ENCODE data around the gene POGK. TPM values are rescaled to one million over a fixed set of nuclear protein-coding genes. Genes with fewer than 3 reads are reported as not detected.

Gene POGK
- total RNA-seq, 1 donor from 2014 or later = 39.9 TPM

- intact Hi-C loops (cut with micrococcal nuclease) = no loop called here
Measured at GRCh38 chr1:166855558-166855957, 16.3 kb downstream of the POGK start.

DNA sequence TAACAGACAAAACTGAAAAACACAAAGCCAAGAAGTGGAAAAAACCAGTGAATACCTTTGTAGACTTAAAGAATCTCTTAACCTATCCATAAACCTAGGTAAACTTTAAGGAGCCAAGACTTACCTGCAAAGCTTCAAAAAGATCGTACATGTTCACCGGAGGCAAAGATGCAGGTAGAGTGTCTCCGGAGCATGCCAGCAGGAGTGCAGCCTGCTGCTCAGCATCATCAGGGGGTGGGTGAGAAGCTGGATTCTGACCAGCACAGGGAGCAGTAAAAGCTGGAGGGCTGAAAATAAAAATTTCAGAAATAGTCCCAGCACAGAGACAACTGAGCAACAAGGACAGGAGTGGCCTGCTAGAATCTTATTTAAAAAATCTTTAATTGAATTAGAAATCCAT lies 18.7 kb downstream of the POGK start:
- intact Hi-C loops (cut with micrococcal nuclease) = no loop called here

DNA sequence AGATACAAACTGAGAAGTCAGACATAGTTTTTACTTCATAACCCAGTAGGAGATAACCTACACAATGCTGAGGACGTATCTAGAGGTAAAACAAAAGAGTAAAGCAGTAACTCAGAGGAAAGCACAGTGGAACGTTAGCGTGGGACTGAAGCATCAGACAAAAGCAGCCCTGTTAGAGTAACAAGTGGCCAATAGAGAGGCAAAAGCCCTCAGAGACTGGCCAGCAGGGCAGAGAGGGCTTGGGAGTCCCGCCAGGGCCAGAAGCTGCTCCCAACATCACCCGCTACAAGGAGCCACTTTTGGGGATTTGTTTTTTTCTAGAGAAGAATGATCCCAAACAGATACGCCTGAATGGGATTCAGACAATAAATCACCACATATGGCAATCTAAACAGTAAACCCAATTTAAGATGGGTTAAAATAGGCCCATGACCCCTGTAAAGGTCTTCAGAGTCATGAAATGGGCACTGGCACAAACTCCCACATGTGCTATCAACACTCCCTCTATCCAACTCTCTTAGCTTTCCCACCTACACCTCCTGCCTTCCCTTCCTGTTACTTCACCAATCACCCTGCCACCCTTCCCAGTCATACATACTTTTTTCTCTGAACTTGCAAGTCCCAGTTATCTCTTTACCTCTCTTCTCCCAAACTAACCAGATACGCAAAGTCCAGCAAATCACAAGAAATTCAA lies 19.6 kb downstream of the POGK start:
- intact Hi-C loops (cut with micrococcal nuclease) = no loop called here

DNA sequence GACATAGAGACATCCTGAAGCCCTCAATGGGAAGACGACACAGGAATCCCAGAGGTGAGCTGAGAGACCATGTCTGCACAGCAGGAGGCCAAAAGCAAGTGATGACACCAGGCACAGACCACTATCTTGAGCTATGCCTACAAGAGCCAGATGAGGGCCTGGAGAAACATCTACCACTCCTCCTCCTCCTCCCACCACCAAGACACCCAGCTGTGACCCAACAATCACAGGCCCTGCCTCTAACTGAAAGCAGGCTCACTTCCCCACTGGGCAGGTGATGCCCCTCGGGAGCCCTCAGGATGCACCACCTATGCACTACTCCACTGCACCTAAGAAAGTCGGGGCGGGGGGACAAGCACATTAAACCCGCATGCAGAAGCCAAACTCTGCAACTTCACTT lies 20.3 kb downstream of the POGK start:
- intact Hi-C loops (cut with micrococcal nuclease) = no loop called here

GRCh38 chr1:166865926-166866325 lies 26.7 kb downstream of the POGK start:
- intact Hi-C loops (cut with micrococcal nuclease) = no loop called here

- intact Hi-C loops (cut with micrococcal nuclease) = no loop called here
Measured at GRCh38 chr1:166868639-166869038, 29.4 kb downstream of the POGK start.

DNA sequence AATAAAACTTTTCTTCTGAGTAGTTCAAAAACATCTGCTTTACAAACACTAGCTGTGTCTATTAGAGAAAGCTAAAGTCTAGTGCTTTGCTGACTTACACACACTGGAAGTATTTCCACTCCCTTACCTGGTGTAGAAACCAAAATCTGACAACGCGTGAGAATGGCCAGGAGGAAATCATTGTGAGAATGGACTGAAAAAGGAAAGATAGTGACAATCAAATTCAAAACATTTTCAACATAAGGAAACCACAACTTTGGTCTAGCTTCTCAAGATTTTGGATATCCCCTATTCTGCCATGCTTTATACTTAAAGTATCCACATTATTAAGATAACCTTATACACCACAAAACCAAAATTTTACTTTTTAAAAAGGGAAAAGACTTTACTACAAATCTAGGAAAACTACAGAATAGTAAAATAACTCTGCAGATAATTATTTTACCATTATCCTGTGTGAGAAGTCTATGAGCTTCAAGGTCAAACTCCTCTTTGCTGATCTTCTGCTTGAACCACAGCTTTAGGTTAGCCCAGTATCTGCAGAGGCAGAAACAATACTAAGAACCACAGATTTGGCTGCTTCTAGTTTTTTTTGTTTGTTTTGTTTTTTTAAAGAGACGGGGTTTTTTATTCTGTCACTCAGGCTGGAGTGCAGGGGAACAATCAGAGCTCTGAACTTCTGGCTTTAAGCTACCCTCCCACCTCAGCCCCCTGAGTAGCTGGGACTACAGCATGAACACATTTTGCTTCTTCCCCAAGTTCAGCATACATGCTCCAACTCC lies 30.2 kb downstream of the POGK start:
- intact Hi-C loops (cut with micrococcal nuclease) = no loop called here

DNA sequence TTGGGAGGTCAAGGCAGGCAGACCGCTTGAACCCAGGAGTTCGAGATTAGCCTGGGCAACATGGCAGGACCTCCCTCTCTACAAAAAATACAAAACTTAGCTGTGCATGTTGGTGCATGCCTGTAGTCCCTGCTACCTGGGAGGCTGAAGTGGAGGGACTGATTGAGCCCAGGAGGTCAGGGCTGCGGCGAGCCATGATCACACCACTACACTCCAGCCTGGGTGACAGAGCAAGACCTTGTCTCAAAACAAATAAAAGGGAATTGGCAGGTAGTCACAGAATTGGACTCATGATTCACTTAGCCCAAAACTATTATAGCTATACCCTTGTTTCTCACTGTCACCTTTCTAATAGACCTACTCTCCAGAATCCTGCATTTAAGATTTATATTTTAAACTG lies 31.3 kb downstream of the POGK start:
- intact Hi-C loops (cut with micrococcal nuclease) = no loop called here

- intact Hi-C loops (cut with micrococcal nuclease) = loop anchor here (2.0 kb wide), 2 partner anchors 1106 to 1276 kb away; partner anchors contain the start of gene TMCO1
Measured at GRCh38 chr1:166874464-166874863, 35.2 kb downstream of the POGK start.

- intact Hi-C loops (cut with micrococcal nuclease) = loop anchor here (2.0 to 5.0 kb wide), 3 partner anchors 757 to 1277 kb away; partner anchors contain the start of genes RCSD1 and TMCO1
Measured at GRCh38 chr1:166875302-166875733, 36.0 kb downstream of the POGK start.

DNA sequence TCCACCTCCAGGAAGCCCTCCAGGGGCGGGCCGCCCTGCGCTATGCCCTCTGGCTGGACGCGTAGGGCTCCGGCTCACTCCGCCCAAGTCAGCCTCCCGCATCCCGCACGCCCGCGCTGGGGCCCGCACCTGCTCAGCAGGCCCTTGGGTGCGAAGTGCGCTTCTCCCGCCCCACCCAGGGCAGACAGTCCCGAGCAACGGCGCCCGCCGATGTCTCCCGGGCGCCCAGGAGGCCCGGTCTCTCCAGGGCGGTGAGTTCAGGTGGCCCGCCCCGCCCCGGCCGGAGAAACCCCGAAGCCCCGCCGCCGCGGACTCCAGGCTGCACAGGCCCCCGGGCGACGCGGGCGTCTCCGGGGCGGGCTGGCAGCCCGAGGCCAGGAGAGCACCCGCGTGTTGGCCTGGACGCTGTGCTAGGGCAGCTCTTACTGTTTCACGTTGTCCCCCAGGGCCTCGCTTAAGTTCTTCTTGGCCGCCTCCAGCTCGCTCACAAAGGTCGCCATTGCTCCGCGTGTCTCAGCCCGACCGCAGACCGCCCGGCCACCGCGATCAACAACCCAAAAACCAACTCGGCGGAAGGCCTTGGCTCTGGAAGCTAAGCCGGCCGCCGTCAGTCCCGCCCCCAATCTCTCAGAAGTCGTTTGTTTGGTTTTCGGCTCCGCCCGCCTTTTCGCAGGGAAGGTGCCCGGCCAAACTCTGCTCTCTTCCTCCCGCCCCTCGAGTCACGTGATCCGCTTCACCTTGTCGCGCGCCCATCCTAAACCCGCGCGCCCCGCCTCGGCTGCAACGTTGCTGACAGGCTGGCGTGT lies 36.7 kb downstream of the POGK start, which contains the start of gene TADA1:
TADA1 (minus strand) TSS at position 531 of the 806 bp plus-strand sequence; CDS start at position 500, 31 bp downstream.
- intact Hi-C loops (cut with micrococcal nuclease) = loop anchor here (1.0 to 5.0 kb wide), 21 partner anchors 30 to 1302 kb away; partner anchors contain the start of genes ALDH9A1, CD247, CREG1 and DCAF6

DNA sequence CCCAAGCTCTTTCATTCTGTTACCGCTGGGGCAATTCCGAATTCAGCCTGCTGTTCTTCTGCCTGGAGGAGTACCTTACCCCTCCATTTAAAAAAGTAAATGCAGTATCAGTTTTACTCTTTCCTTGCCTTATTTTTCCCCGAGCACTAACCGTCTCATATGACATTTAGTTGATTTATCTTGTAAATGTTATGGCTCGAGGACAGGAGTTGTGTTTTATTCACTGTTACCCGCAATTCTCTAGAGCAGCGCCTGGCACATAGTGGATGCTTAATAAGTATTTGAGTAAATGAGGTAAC lies 37.2 kb downstream of the POGK start:
- intact Hi-C loops (cut with micrococcal nuclease) = loop anchor here (1.0 to 5.0 kb wide), 19 partner anchors 30 to 1302 kb away; partner anchors contain the start of genes ALDH9A1, CD247, CREG1 and DCAF6

- intact Hi-C loops (cut with micrococcal nuclease) = loop anchor here (5.0 kb wide), 1 partner anchor 754 kb away; the partner anchor contains the start of gene RCSD1
Measured at GRCh38 chr1:166878173-166878917, 39.1 kb downstream of the POGK start.

GRCh38 chr1:166882893-166883292 lies 43.6 kb downstream of the POGK start:
- intact Hi-C loops (cut with micrococcal nuclease) = no loop called here

DNA sequence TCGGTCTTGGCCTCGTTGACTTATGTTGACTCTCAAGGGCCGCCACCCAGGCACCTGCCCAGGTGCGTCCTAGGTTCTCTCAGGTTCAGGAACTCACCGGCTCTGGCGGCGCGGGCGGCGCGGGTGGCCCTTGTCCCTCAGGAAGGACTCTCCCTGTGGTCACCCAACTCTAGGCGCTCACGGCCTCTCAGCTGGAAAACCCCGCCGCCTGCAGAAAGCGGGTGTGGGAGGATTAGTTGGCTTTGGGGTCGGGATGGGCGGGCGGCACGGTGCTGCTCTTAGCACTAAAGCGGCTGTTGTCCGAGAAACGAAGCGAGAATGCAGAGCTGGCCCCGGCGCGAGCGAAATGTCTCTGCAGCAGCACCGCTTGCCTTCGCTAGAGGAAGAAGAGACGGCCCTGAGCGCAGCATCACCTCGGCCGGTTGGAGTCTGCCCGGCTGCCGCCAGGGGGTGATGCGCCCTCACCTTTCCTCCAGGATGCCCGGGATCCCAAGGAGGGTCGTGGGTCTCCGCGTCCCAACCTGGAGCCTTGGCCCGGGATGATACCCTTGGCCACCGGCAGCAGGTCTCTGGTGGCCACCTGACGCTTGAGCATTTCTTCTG lies 44.9 kb downstream of the POGK start:
- intact Hi-C loops (cut with micrococcal nuclease) = loop anchor here (1.0 kb wide), 2 partner anchors 26 to 175 kb away; no protein-coding TSS in a partner anchor

DNA sequence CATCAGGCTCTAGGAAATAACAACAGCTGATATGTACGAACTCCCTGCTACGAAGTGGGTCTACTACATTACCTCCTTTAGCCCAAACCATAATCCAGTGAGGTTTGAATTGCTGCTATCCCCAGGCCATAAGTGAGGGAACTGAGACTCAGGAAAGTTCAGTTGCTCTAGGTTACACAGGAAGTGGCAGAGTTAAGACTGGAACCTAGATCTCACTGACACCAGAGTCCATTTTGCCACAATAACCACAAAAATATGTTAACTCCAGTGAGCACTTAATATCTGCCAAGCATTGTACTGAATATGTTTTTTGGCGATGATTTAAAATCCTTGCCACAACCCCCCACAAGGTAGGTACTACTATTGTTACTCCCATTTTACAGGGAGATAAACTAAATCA lies 45.7 kb downstream of the POGK start:
- intact Hi-C loops (cut with micrococcal nuclease) = loop anchor here (1.0 kb wide), 2 partner anchors 25 to 174 kb away; no protein-coding TSS in a partner anchor

- intact Hi-C loops (cut with micrococcal nuclease) = no loop called here
Measured at GRCh38 chr1:166888373-166889111, 49.3 kb downstream of the POGK start.

- intact Hi-C loops (cut with micrococcal nuclease) = no loop called here
Measured at GRCh38 chr1:166889776-166890175, 50.5 kb downstream of the POGK start.

- intact Hi-C loops (cut with micrococcal nuclease) = no loop called here
Measured at GRCh38 chr1:166895766-166896165, 56.5 kb downstream of the POGK start.
